ENCODE data around the gene FBXW7.

The FBXW7 gene

GRCh38 chr4:152471251-152471792 lies 64.6 kb downstream of the FBXW7 start:
- no peak for DNase-seq (ENCODE audit: low read depth in 2 of 2)

GRCh38 chr4:152468408-152468807 lies 67.5 kb downstream of the FBXW7 start:
- DNase-seq (ENCODE audit: low read depth in 2 of 2): no peak

- DNase-seq (ENCODE audit: low read depth in 2 of 2): no peak
Measured at GRCh38 chr4:152467101-152467500, 68.8 kb downstream of the FBXW7 start.

- no peak for DNase-seq (ENCODE audit: low read depth in 2 of 2)
Measured at GRCh38 chr4:152464030-152464823, 71.7 kb downstream of the FBXW7 start.

- no peak for DNase-seq (ENCODE audit: low read depth in 2 of 2)
Measured at GRCh38 chr4:152463562-152463961, 72.3 kb downstream of the FBXW7 start.

- no peak for DNase-seq (ENCODE audit: low read depth in 2 of 2)
Measured at GRCh38 chr4:152462695-152463094, 73.2 kb downstream of the FBXW7 start.

GRCh38 chr4:152462047-152462446 lies 73.8 kb downstream of the FBXW7 start:
- no peak for DNase-seq (ENCODE audit: low read depth in 2 of 2)

GRCh38 chr4:152460488-152460887 lies 75.4 kb downstream of the FBXW7 start:
- no peak for DNase-seq (ENCODE audit: low read depth in 2 of 2)

- no peak for DNase-seq (ENCODE audit: low read depth in 2 of 2)
Measured at GRCh38 chr4:152459326-152459725, 76.6 kb downstream of the FBXW7 start.

GRCh38 chr4:152458801-152459302 lies 77.0 kb downstream of the FBXW7 start:
- DNase-seq (ENCODE audit: low read depth in 2 of 2): no peak

GRCh38 chr4:152456609-152457008 lies 79.3 kb downstream of the FBXW7 start:
- no peak for DNase-seq (ENCODE audit: low read depth in 2 of 2)

- no peak for DNase-seq (ENCODE audit: low read depth in 2 of 2)
Measured at GRCh38 chr4:152455311-152455710, 80.6 kb downstream of the FBXW7 start.

GRCh38 chr4:152454398-152455011 lies 81.4 kb downstream of the FBXW7 start:
- DNase-seq (ENCODE audit: low read depth in 2 of 2): no peak

GRCh38 chr4:152451496-152451895 lies 84.4 kb downstream of the FBXW7 start:
- no peak for DNase-seq (ENCODE audit: low read depth in 2 of 2)

- no peak for DNase-seq (ENCODE audit: low read depth in 2 of 2)
Measured at GRCh38 chr4:152448854-152449253, 87.0 kb downstream of the FBXW7 start.

GRCh38 chr4:152448038-152448707 lies 87.7 kb downstream of the FBXW7 start:
- DNase-seq (ENCODE audit: low read depth in 2 of 2): no peak

GRCh38 chr4:152443859-152444258 lies 92.0 kb downstream of the FBXW7 start:
- no peak for DNase-seq (ENCODE audit: low read depth in 2 of 2)

GRCh38 chr4:152437561-152437960 lies 98.3 kb downstream of the FBXW7 start:
- DNase-seq (ENCODE audit: low read depth in 2 of 2): no peak

GRCh38 chr4:152436384-152436783 lies 99.5 kb downstream of the FBXW7 start:
- DNase-seq (ENCODE audit: low read depth in 2 of 2): no peak

GRCh38 chr4:152434011-152434410 lies 101.9 kb downstream of the FBXW7 start:
- no peak for DNase-seq (ENCODE audit: low read depth in 2 of 2)

GRCh38 chr4:152431784-152432183 lies 104.1 kb downstream of the FBXW7 start:
- DNase-seq (ENCODE audit: low read depth in 2 of 2): no peak

- no peak for DNase-seq (ENCODE audit: low read depth in 2 of 2)
Measured at GRCh38 chr4:152431291-152431690, 104.6 kb downstream of the FBXW7 start.
